Nephron (organoid): ENCODE data around the gene RNPC3.

ENCODE experiments used
- H3K27ac Mint-ChIP-seq, 3 experiments: 2 replicates each; pipeline ENCODE4 v1.8.0; 2020; ENCODE audit warnings: mixed read lengths in 3 of 3, mild to moderate bottlenecking in 2 of 3, moderate library complexity in 1 of 3
- H3K27me3 Mint-ChIP-seq: 2 replicates; pipeline ENCODE4 v1.8.0; 2021; ENCODE audit warnings: low read depth, mild to moderate bottlenecking, moderate library complexity, mixed read lengths
- H3K36me3 Mint-ChIP-seq: 2 replicates; pipeline ENCODE4 v1.8.0; 2020; ENCODE audit warnings: low read depth, mixed read lengths
- H3K4me1 Mint-ChIP-seq: 2 replicates; pipeline ENCODE4 v1.8.0; 2020; ENCODE audit warnings: mixed read lengths
- H3K4me3 Mint-ChIP-seq, 3 experiments: 2 replicates each; pipeline ENCODE4 v1.8.0; 2020; ENCODE audit warnings: mild to moderate bottlenecking in 3 of 3, mixed read lengths in 3 of 3, moderate library complexity in 2 of 3
- H3K9me3 Mint-ChIP-seq: 2 replicates; pipeline ENCODE4 v1.8.0; 2020; ENCODE audit warnings: mixed read lengths
- TF ChIP-seq, protein P1 (sequence below), 3 experiments: fragments of 200-600 bp; sonication (generic); IDR thresholded peaks; one replicate each; pipeline ENCODE4 v1.5.0; 2021; ENCODE audit warnings: antibody characterized with exemption in 3 of 3; ENCODE audit not compliant: unreplicated experiment in 3 of 3

The RNPC3 gene

GRCh38 chr1:103497404-103497803, 28.1 kb upstream of the RNPC3 start:
- TF ChIP-seq, protein P1, sequence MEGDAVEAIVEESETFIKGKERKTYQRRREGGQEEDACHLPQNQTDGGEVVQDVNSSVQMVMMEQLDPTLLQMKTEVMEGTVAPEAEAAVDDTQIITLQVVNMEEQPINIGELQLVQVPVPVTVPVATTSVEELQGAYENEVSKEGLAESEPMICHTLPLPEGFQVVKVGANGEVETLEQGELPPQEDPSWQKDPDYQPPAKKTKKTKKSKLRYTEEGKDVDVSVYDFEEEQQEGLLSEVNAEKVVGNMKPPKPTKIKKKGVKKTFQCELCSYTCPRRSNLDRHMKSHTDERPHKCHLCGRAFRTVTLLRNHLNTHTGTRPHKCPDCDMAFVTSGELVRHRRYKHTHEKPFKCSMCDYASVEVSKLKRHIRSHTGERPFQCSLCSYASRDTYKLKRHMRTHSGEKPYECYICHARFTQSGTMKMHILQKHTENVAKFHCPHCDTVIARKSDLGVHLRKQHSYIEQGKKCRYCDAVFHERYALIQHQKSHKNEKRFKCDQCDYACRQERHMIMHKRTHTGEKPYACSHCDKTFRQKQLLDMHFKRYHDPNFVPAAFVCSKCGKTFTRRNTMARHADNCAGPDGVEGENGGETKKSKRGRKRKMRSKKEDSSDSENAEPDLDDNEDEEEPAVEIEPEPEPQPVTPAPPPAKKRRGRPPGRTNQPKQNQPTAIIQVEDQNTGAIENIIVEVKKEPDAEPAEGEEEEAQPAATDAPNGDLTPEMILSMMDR (IDR thresholded peaks at IDR 0.05; ENCODE audit: unreplicated experiment in 3 of 3): no peak
- no peak overlapping the region for H3K27ac Mint-ChIP-seq
- H3K9me3 Mint-ChIP-seq: no peaks in the 10 kb centered on the region
- no peaks in the 10 kb centered on the region for H3K4me1 Mint-ChIP-seq
- no peaks in the 10 kb centered on the region for H3K36me3 Mint-ChIP-seq
- no peaks in the 10 kb centered on the region for H3K27me3 Mint-ChIP-seq
- no peak overlapping the region for H3K4me3 Mint-ChIP-seq

DNA sequence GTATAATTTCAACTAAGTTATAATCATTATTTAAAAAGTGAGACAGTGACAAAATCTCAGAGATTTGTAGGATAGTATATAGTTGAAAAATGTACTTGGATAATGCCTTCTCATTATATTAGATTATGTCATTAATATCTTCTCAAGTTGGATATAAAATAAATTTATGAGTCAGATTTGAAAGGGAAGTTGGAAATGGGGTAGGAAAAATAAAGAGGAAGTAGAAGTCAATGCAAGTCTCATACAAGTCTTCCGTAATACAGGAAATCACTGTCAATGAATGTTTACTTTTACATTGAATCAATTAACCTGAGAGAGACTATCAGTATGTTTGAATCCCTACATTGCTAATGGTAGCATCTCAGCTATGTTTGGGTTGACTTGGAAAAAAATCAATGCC, 16.2 kb upstream of the RNPC3 start:
- H3K27me3 Mint-ChIP-seq: no peaks in the 10 kb centered on the region
- TF ChIP-seq, protein P1 (IDR thresholded peaks at IDR 0.05; ENCODE audit: unreplicated experiment in 3 of 3): no peak
- peaks cover 14% of the 10 kb centered on the region for H3K36me3 Mint-ChIP-seq
- no peaks in the 10 kb centered on the region for H3K4me1 Mint-ChIP-seq
- peaks cover 15% of the 10 kb centered on the region for H3K9me3 Mint-ChIP-seq
- no peak overlapping the region for H3K27ac Mint-ChIP-seq
- H3K4me3 Mint-ChIP-seq: no peak overlapping the region

GRCh38 chr1:103513711-103514110, 11.8 kb upstream of the RNPC3 start:
- peaks cover 15% of the 10 kb centered on the region for H3K9me3 Mint-ChIP-seq
- no peaks in the 10 kb centered on the region for H3K27me3 Mint-ChIP-seq
- H3K36me3 Mint-ChIP-seq: peaks cover 14% of the 10 kb centered on the region
- no peak overlapping the region for H3K27ac Mint-ChIP-seq
- TF ChIP-seq, protein P1 (IDR thresholded peaks at IDR 0.05; ENCODE audit: unreplicated experiment in 3 of 3): no peak
- no peak overlapping the region for H3K4me3 Mint-ChIP-seq
- H3K4me1 Mint-ChIP-seq: no peaks in the 10 kb centered on the region

GRCh38 chr1:103514920-103515503, 10.5 kb upstream of the RNPC3 start:
- H3K9me3 Mint-ChIP-seq: peaks cover 15% of the 10 kb centered on the region
- H3K36me3 Mint-ChIP-seq: peaks cover 14% of the 10 kb centered on the region
- no peaks in the 10 kb centered on the region for H3K4me1 Mint-ChIP-seq
- TF ChIP-seq, protein P1 (IDR thresholded peaks at IDR 0.05; ENCODE audit: unreplicated experiment in 3 of 3): peak; percentile 65 to 78 (median 70)
- no peak overlapping the region for H3K27ac Mint-ChIP-seq
- H3K27me3 Mint-ChIP-seq: no peaks in the 10 kb centered on the region
- H3K4me3 Mint-ChIP-seq: no peak overlapping the region

- H3K9me3 Mint-ChIP-seq: peaks cover 8% of the 10 kb centered on the region
- TF ChIP-seq, protein P1 (IDR thresholded peaks at IDR 0.05; ENCODE audit: unreplicated experiment in 3 of 3): no peak
- H3K27ac Mint-ChIP-seq: no peak overlapping the region
- H3K4me3 Mint-ChIP-seq: no peak overlapping the region
- H3K36me3 Mint-ChIP-seq: peaks cover 6% of the 10 kb centered on the region
- H3K27me3 Mint-ChIP-seq: no peaks in the 10 kb centered on the region
- H3K4me1 Mint-ChIP-seq: no peaks in the 10 kb centered on the region
Measured at GRCh38 chr1:103516283-103516682, 9.2 kb upstream of the RNPC3 start.

- peaks cover 3% of the 10 kb centered on the region for H3K9me3 Mint-ChIP-seq
- TF ChIP-seq, protein P1 (IDR thresholded peaks at IDR 0.05; ENCODE audit: unreplicated experiment in 3 of 3): no peak
- no peak overlapping the region for H3K4me3 Mint-ChIP-seq
- no peak overlapping the region for H3K27ac Mint-ChIP-seq
- no peaks in the 10 kb centered on the region for H3K4me1 Mint-ChIP-seq
- no peaks in the 10 kb centered on the region for H3K27me3 Mint-ChIP-seq
- peaks cover 2% of the 10 kb centered on the region for H3K36me3 Mint-ChIP-seq
Measured at GRCh38 chr1:103516693-103517092, 8.8 kb upstream of the RNPC3 start.
